Measurements from ENCODE around the gene IL1RAPL2. TPM values are rescaled to one million over a fixed set of nuclear protein-coding genes. Genes with fewer than 3 reads are reported as not detected.

IL1RAPL2 gene
- total RNA-seq, 2 donors from 2014 or later: not detected

DNA sequence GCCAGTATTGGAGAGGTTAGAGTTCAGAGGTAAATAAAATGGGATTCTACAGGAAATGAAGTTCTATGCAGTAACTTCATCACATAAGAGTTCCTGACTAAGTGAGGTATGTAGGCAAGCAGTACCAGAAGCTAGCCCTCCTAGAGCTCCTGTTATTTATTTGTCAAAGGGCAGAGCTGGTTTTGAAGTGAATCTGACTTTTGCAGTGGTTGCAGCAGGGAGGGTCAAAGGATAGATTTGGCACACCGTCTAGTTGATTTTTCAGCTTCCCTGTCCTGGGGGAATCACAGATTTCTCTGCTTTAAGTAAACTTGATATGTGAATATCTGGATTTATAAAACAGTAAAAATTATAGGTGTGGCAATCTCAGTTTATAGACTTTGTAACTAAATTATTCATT is 130.7 kb downstream of the IL1RAPL2 start:
- H3K27me3 Mint-ChIP-seq (ENCODE audit: low read depth): peaks cover 14% of the 10 kb centered on the region
- no peak overlapping the region for H3K4me3 Mint-ChIP-seq
- no peaks in the 10 kb centered on the region for H3K4me1 Mint-ChIP-seq (ENCODE audit: low read depth)
- H3K27ac Mint-ChIP-seq: no peak overlapping the region
- no peaks in the 10 kb centered on the region for H3K9me3 Mint-ChIP-seq
- no peaks in the 10 kb centered on the region for H3K36me3 Mint-ChIP-seq (ENCODE audit: insufficient read depth in 2 of 2)
- ATAC-seq (replicated peaks in 1 of 2) (no peak), DNase-seq (no peak)

- Mint-ChIP-seq H3K27me3 (ENCODE audit: low read depth) (peaks cover 14% of the 10 kb centered on the region), H3K36me3 (ENCODE audit: insufficient read depth in 2 of 2) (no peaks in the 10 kb centered on the region), H3K4me3 (no peak overlapping the region), H3K27ac (no peak overlapping the region), H3K4me1 (ENCODE audit: low read depth) (no peaks in the 10 kb centered on the region), H3K9me3 (no peaks in the 10 kb centered on the region)
- ATAC-seq (replicated peaks in 1 of 2) (no peak), DNase-seq (no peak)
Measured at GRCh38 chrX:104697294-104697693, 131.3 kb downstream of the IL1RAPL2 start.

- Mint-ChIP-seq H3K36me3 (ENCODE audit: insufficient read depth in 2 of 2) (no peaks in the 10 kb centered on the region), H3K4me1 (ENCODE audit: low read depth) (no peaks in the 10 kb centered on the region), H3K9me3 (no peaks in the 10 kb centered on the region), H3K27ac (no peak overlapping the region), H3K4me3 (no peak overlapping the region), H3K27me3 (ENCODE audit: low read depth) (no peaks in the 10 kb centered on the region)
- ATAC-seq (replicated peaks in 1 of 2) (no peak), DNase-seq (no peak)
Measured at GRCh38 chrX:104707042-104707441, 141.0 kb downstream of the IL1RAPL2 start.

GRCh38 chrX:104707572-104707971 is 141.6 kb downstream of the IL1RAPL2 start:
- no peak for ATAC-seq (replicated peaks in 1 of 2)
- Mint-ChIP-seq H3K27me3 (ENCODE audit: low read depth) (no peaks in the 10 kb centered on the region), H3K4me1 (ENCODE audit: low read depth) (no peaks in the 10 kb centered on the region), H3K27ac (no peak overlapping the region), H3K36me3 (ENCODE audit: insufficient read depth in 2 of 2) (no peaks in the 10 kb centered on the region), H3K9me3 (no peaks in the 10 kb centered on the region), H3K4me3 (no peak overlapping the region)
- DNase-seq: no peak

DNA sequence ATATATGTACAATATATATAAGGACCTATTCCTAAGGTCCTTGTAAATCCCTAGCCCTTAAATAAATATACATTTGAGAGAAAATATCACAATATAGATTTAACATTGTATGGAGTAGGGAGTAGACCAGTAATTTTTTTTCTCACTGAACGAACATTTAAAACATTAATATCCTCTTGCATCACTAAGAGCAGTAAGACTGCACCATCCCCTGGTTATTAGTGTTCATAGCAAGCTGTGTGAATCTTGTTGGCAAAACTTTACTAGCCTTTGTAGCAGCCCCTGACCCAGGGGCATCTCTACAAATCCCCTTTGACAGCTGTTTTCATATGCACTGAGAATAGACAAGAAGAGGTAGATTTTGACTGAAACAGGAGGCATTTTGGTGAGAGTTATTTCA is 146.5 kb downstream of the IL1RAPL2 start:
- H3K9me3 Mint-ChIP-seq: peaks cover 2 to 4% of the 10 kb centered on the region in 2 donors
- peaks cover 6% of the 10 kb centered on the region for H3K27me3 Mint-ChIP-seq (ENCODE audit: low read depth)
- no peak for ATAC-seq (replicated peaks in 1 of 2)
- no peak overlapping the region for H3K4me3 Mint-ChIP-seq
- no peaks in the 10 kb centered on the region for H3K4me1 Mint-ChIP-seq (ENCODE audit: low read depth)
- DNase-seq: no peak
- H3K36me3 Mint-ChIP-seq (ENCODE audit: insufficient read depth in 2 of 2): no peaks in the 10 kb centered on the region
- no peak overlapping the region for H3K27ac Mint-ChIP-seq

DNA sequence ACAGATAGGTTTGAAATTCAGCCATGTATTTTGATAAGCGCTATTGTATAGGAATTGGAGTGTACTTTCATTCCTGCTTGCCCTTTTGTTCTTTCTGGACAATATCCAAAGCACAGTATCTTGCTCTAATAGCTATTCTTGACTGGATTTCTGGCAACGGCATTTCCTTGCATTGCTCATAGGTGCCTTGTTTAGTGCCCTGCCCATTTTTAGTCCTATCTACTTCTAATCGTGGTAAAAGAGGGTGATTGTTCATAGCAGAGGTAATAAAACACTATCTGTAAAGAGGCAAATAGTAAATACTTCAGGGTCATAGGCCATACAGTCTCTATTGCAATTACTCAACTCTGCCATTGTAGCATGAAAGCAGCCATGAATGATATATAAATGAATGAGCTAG is 155.9 kb downstream of the IL1RAPL2 start:
- DNase-seq: no peak
- no peak overlapping the region for H3K4me3 Mint-ChIP-seq
- peaks cover 3% of the 10 kb centered on the region in 2 donors for H3K9me3 Mint-ChIP-seq
- H3K4me1 Mint-ChIP-seq (ENCODE audit: low read depth): no peaks in the 10 kb centered on the region
- peaks cover 7% of the 10 kb centered on the region for H3K27me3 Mint-ChIP-seq (ENCODE audit: low read depth)
- H3K27ac Mint-ChIP-seq: no peak overlapping the region
- ATAC-seq (replicated peaks in 1 of 2): no peak
- no peaks in the 10 kb centered on the region for H3K36me3 Mint-ChIP-seq (ENCODE audit: insufficient read depth in 2 of 2)

DNA sequence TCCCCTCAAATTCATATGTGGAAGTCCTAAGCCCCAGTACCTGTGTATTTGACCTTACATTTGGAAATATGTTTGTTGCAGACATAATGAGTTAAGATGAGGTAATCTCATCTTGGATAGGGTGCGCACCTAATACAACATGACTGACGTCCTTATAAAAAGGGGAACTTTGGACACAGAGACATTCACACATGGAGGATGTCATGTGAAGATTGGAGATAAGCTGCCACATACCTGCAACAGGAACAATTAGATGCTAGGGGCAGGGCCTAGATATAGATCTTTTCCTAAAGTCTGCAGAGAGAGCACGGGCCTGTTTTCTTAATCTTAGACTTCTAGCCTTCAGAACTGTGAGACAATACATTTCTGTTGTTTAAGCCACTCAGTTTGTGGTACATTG is 162.5 kb downstream of the IL1RAPL2 start:
- no peak for ATAC-seq (replicated peaks in 1 of 2)
- Mint-ChIP-seq H3K36me3 (ENCODE audit: insufficient read depth in 2 of 2) (no peaks in the 10 kb centered on the region), H3K27me3 (ENCODE audit: low read depth) (no peaks in the 10 kb centered on the region), H3K27ac (no peak overlapping the region), H3K4me1 (ENCODE audit: low read depth) (no peaks in the 10 kb centered on the region), H3K4me3 (no peak overlapping the region), H3K9me3 (no peaks in the 10 kb centered on the region)
- DNase-seq: no peak

GRCh38 chrX:104742355-104742754 is 176.4 kb downstream of the IL1RAPL2 start:
- Mint-ChIP-seq H3K27ac (no peak overlapping the region), H3K4me3 (no peak overlapping the region), H3K27me3 (ENCODE audit: low read depth) (peaks cover 15% of the 10 kb centered on the region), H3K36me3 (ENCODE audit: insufficient read depth in 2 of 2) (no peaks in the 10 kb centered on the region), H3K4me1 (ENCODE audit: low read depth) (no peaks in the 10 kb centered on the region), H3K9me3 (no peaks in the 10 kb centered on the region)
- DNase-seq (no peak), ATAC-seq (replicated peaks in 1 of 2) (no peak)

DNA sequence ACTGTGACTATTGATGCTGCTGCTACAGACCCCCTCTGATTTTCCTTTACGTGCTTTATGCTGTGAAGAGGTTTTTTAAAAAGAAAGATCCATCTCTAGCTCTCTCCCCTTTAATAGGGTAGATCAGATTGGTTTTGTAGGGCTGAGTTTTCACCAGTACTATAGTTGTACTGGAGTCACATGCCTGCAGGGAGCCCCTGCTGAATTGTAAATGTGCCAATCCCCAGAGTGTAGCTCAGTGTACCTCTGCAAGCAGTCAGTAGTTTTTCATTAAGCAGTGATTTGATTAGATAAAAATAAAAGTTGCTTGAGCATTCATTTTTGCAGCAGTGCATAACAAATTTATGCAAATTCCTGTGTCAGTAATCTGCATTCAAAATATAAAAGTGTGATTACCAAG is 179.2 kb downstream of the IL1RAPL2 start:
- H3K27me3 Mint-ChIP-seq (ENCODE audit: low read depth): peaks cover 26% of the 10 kb centered on the region

GRCh38 chrX:104749951-104750610 is 184.1 kb downstream of the IL1RAPL2 start:
- no peak overlapping the region for H3K4me3 Mint-ChIP-seq
- H3K27me3 Mint-ChIP-seq (ENCODE audit: low read depth): peaks cover 17% of the 10 kb centered on the region
- no peak for DNase-seq
- no peaks in the 10 kb centered on the region for H3K36me3 Mint-ChIP-seq (ENCODE audit: insufficient read depth in 2 of 2)
- H3K27ac Mint-ChIP-seq: no peak overlapping the region
- no peaks in the 10 kb centered on the region for H3K9me3 Mint-ChIP-seq
- no peak for ATAC-seq (replicated peaks in 1 of 2)
- H3K4me1 Mint-ChIP-seq (ENCODE audit: low read depth): no peaks in the 10 kb centered on the region

More for the DNA sequence above, 179.2 kb downstream of the IL1RAPL2 start:
- DNase-seq: no peak
- no peak for ATAC-seq (replicated peaks in 1 of 2)
- no peaks in the 10 kb centered on the region for H3K4me1 Mint-ChIP-seq (ENCODE audit: low read depth)
- no peaks in the 10 kb centered on the region for H3K36me3 Mint-ChIP-seq (ENCODE audit: insufficient read depth in 2 of 2)
- no peak overlapping the region for H3K27ac Mint-ChIP-seq
- no peak overlapping the region for H3K4me3 Mint-ChIP-seq
- no peaks in the 10 kb centered on the region for H3K9me3 Mint-ChIP-seq

GRCh38 chrX:104762641-104763040 is 196.6 kb downstream of the IL1RAPL2 start:
- ATAC-seq (replicated peaks in 1 of 2): no peak
- H3K9me3 Mint-ChIP-seq: peaks cover 9 to 14% of the 10 kb centered on the region in 2 donors

DNA sequence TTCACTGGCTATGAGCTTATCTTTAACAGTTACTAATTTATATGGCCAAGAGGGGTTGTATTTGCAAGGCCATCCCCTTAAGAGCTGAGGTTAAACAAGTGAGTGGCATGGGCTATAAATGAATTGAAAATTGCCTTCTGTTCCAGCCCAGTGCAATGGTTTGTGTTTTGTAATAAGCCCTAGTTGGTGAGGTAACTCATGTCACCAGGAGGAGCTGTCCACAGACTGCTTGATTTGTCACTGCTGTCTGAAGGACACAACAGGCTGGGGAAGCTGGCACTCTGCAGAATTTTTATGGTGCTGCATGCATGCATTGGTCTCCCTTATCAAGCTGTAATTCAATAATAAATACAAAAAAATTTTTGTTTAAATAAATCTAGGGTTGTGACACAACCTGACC is 223.8 kb downstream of the IL1RAPL2 start:
- H3K4me3 Mint-ChIP-seq: no peak overlapping the region
- no peak for ATAC-seq (replicated peaks in 1 of 2)
- no peaks in the 10 kb centered on the region for H3K36me3 Mint-ChIP-seq (ENCODE audit: insufficient read depth in 2 of 2)
- H3K4me1 Mint-ChIP-seq (ENCODE audit: low read depth): no peaks in the 10 kb centered on the region
- peaks cover 32% of the 10 kb centered on the region for H3K27me3 Mint-ChIP-seq (ENCODE audit: low read depth)
- no peak overlapping the region for H3K27ac Mint-ChIP-seq
- H3K9me3 Mint-ChIP-seq: no peaks in the 10 kb centered on the region
- no peak for DNase-seq

More at GRCh38 chrX:104762641-104763040, 196.6 kb downstream of the IL1RAPL2 start:
- no peak overlapping the region for H3K27ac Mint-ChIP-seq
- H3K4me3 Mint-ChIP-seq: no peak overlapping the region
- peaks cover 3 to 10% of the 10 kb centered on the region in 2 donors for H3K36me3 Mint-ChIP-seq (ENCODE audit: insufficient read depth in 2 of 2)
- no peaks in the 10 kb centered on the region for H3K4me1 Mint-ChIP-seq (ENCODE audit: low read depth)
- peaks cover 26% of the 10 kb centered on the region for H3K27me3 Mint-ChIP-seq (ENCODE audit: low read depth)
- no peak for DNase-seq

DNA sequence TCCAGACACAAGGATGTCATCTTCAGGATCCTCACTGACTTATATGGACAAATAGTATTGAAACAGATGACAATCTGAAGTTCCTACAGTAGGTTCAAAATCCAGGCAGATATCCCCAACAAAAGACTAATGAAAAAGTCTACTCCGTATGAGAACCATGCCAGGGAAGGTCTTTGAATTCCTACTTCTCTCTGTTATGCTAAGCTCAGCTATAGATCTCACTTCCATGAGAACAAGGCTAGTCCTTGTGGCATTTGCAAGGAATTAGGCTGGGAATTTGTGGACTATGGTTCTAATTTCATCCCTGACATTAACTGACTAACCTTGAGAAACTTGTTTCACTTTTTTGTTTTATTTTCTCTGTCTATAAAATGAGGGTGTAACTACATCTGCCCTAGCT is 229.8 kb downstream of the IL1RAPL2 start:
- H3K4me1 Mint-ChIP-seq (ENCODE audit: low read depth): no peaks in the 10 kb centered on the region
- no peak for ATAC-seq (replicated peaks in 1 of 2)
- H3K27ac Mint-ChIP-seq: no peak overlapping the region
- H3K36me3 Mint-ChIP-seq (ENCODE audit: insufficient read depth in 2 of 2): no peaks in the 10 kb centered on the region
- peaks cover 17% of the 10 kb centered on the region for H3K27me3 Mint-ChIP-seq (ENCODE audit: low read depth)
- no peak overlapping the region for H3K4me3 Mint-ChIP-seq
- H3K9me3 Mint-ChIP-seq: no peaks in the 10 kb centered on the region
- no peak for DNase-seq

- H3K9me3 Mint-ChIP-seq: peaks cover under 1% of the 10 kb centered on the region in 2 donors
- no peak overlapping the region for H3K27ac Mint-ChIP-seq
- no peak for DNase-seq
- H3K27me3 Mint-ChIP-seq (ENCODE audit: low read depth): peaks cover 34% of the 10 kb centered on the region
- H3K4me1 Mint-ChIP-seq (ENCODE audit: low read depth): no peaks in the 10 kb centered on the region
- no peak for ATAC-seq (replicated peaks in 1 of 2)
- H3K36me3 Mint-ChIP-seq (ENCODE audit: insufficient read depth in 2 of 2): no peaks in the 10 kb centered on the region
- H3K4me3 Mint-ChIP-seq: no peak overlapping the region
Measured at GRCh38 chrX:104803219-104803618, 237.2 kb downstream of the IL1RAPL2 start.

All from activated T-cell treated with anti-CD3 and anti-CD28 coated beads, Interleukin-2, amount 50 U/mL, for 72 hours (primary cell).